Esophagus muscularis mucosa (tissue), 4 donors: Measurements from ENCODE around the gene NCOA3. TPM values are rescaled to one million over a fixed set of nuclear protein-coding genes. Genes with fewer than 3 reads are reported as not detected.

ENCODE experiments used
- DNase-seq: peaks from one replicate; pipeline ENCODE4 v3.0.0-alpha.2; 2017; ENCODE audit errors: extremely low spot score
- H3K27ac ChIP-seq, 4 donors: fragments of 200-600 bp; sonication (generic); replicated peaks in 1 of 4; 1 replicate in 3 of 4; 2 replicates in 1 of 4; pipeline ENCODE4 v1.5.1; 2016 to 2019; ENCODE audit warnings: mild to moderate bottlenecking in 1 of 4
- H3K27me3 ChIP-seq, 4 donors: fragments of 200-600 bp; sonication (generic); one replicate each; pipeline versions ENCODE4 v1.5.1 to v1.6.0; 2016 to 2019
- H3K36me3 ChIP-seq, 4 donors: fragments of 200-600 bp; sonication (generic); one replicate each; pipeline ENCODE4 v1.5.1; 2016 to 2019
- H3K4me1 ChIP-seq, 4 donors: fragments of 200-600 bp; sonication (generic); one replicate each; pipeline ENCODE4 v1.5.1; 2016 to 2019
- H3K4me3 ChIP-seq, 4 donors: fragments of 200-600 bp; sonication (generic); 1 replicate in 2 of 4; 2 replicates in 2 of 4; pipeline ENCODE4 v1.5.1; 2016 to 2019; ENCODE audit warnings: mild to moderate bottlenecking in 4 of 4, moderate library complexity in 1 of 4
- H3K9me3 ChIP-seq, 4 donors: fragments of 200-600 bp; sonication (generic); 1 replicate in 3 of 4; 2 replicates in 1 of 4; pipeline ENCODE4 v1.5.1; 2016 to 2019
- CTCF ChIP-seq, 3 experiments: fragments of 200-600 bp in 2 of 3; fragments of 450-650 bp in 1 of 3; sonication (generic) in 2 of 3; IDR thresholded peaks; one replicate each; pipeline ENCODE4 v1.5.1; 2017 to 2019; ENCODE audit warnings: antibody characterized with exemption in 3 of 3, mild to moderate bottlenecking in 2 of 3, moderate library complexity in 1 of 3
- EP300 ChIP-seq: sonication (generic); formaldehyde crosslinking; IDR thresholded peaks from one replicate; pipeline ENCODE4 v1.6.1; 2017; ENCODE audit warnings: antibody characterized with exemption
- POLR2A ChIP-seq: fragments of 450-650 bp; IDR thresholded peaks from one replicate; pipeline ENCODE4 v1.6.1; 2017; ENCODE audit warnings: antibody characterized with exemption, moderate library complexity, mild to moderate bottlenecking, low read depth
- POLR2AphosphoS5 ChIP-seq, 2 donors: sonication (generic); formaldehyde crosslinking; IDR thresholded peaks; one replicate each; pipeline ENCODE4 v1.6.1; 2017; ENCODE audit warnings: antibody characterized with exemption in 2 of 2
- WGBS: methylation state at CpG from one replicate; pipeline ENCODE4 v1.1.5; 2018; 5-methylcytosine and 5-hydroxymethylcytosine counted together
- intact Hi-C: fragments of 100-400 bp; cut with DNase I; formaldehyde crosslinking; loops from one replicate; pipeline ENCODE4 v1.15.1; 2023
- total RNA-seq, 4 donors: library from RNA; depleted of rRNA; stranded (reverse); fragments of >200 nt; gene quantifications; one replicate each; pipeline versions ENCODE4 v1.1.0 to v1.2.1, GENCODE V29; 2016

The NCOA3 gene
- total RNA-seq, 4 donors from 2014 or later: 25.7 to 51.4 (median 35.8) TPM

DNA sequence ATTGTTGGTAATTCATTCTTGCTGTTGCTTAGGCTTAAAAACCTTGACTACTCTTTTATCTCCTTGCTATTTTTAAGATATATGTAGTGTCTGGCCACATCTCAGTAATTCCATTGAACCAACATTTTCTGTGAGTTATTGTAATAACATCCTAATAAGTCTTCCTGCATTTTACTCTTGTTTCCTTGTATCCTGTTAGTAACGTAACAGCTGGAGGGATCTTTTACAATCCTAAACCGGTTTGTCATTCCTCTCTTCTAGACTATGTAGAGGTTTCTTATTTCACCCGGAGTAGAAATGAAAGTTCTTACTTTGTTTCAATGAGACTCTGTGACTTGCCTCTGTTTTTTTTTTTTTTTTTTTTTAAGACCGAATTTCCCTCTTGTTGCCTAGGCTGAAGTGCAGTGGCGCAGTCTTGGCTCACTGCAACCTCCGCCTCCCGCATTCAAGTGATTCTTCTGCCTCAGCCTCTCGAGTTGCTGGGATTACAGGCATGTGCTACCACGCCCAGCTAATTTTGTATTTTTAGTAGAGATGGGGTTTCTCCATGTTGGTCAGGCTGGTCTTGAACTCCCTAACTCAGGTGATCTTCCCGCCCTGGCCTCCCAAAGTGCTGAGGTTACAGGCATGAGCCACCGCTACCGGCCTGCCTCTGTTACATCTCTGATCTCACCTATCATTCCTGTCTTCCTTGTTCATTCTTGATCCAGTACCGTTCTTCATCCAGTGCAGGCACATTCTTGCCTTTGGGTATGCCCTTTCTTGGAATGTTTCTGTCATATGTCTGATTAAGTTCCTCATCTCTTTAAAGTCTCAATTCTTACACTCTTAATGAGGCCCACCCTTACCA, 44.7 kb downstream of the NCOA3 start:
- no peak for DNase-seq
- Histone ChIP-seq H3K9me3 (no peaks in the 10 kb centered on the region), H3K36me3 (no peaks in the 10 kb centered on the region), H3K4me3 (no peak overlapping the region), H3K27me3 (no peaks in the 10 kb centered on the region), H3K27ac (no peak overlapping the region), H3K4me1 (peaks cover 25 to 28% (median 27%) of the 10 kb centered on the region in 4 donors)
- intact Hi-C loops: no loop called here
- TF ChIP-seq EP300 (no peak), CTCF (IDR thresholded peaks at IDR 0.05) (no peak), POLR2AphosphoS5 (IDR thresholded peaks at IDR 0.05) (no peak), POLR2A (no peak)
- 80% methylated on average over 13 of the region's 13 CpGs for WGBS

GRCh38 chr20:47547034-47547387, 45.3 kb downstream of the NCOA3 start:
- TF ChIP-seq EP300 (no peak), CTCF (IDR thresholded peaks at IDR 0.05) (no peak), POLR2A (no peak), POLR2AphosphoS5 (IDR thresholded peaks at IDR 0.05) (no peak)
- Histone ChIP-seq H3K36me3 (no peaks in the 10 kb centered on the region), H3K27me3 (no peaks in the 10 kb centered on the region), H3K27ac (no peak overlapping the region), H3K9me3 (no peaks in the 10 kb centered on the region), H3K4me1 (peaks cover 25 to 31% (median 26%) of the 10 kb centered on the region in 4 donors), H3K4me3 (no peak overlapping the region)
- 89% methylated on average over 5 of the region's 5 CpGs for WGBS
- intact Hi-C loops: no loop called here
- no peak for DNase-seq

DNA sequence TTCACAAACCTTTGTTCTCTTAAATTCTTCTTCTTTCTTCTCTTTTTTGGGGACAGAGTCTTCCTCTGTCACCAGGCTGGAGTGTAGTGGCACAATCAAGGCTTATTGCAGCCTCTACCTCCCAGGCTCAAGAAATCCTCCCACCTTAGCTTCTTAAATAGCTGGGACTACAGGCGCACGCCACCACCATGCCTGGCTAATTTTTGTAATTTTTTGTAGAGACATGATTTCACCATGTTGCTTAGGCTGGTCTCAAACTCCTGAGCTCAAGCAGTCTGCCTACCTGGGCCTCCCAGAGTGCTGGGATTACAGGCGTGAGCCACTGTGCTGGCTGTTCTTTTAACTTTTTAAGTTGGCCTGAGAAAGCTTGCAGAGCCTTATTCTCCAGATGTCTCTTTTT, 48.0 kb downstream of the NCOA3 start:
- WGBS: 92% methylated on average over 3 of the region's 3 CpGs
- intact Hi-C loops: no loop called here
- H3K4me1 ChIP-seq: peaks cover 8 to 21% (median 12%) of the 10 kb centered on the region in 4 donors

GRCh38 chr20:47551222-47551621, 49.5 kb downstream of the NCOA3 start:
- intact Hi-C loops: no loop called here
- Histone ChIP-seq H3K4me1 (peaks cover under 1 to 14% (median 8%) of the 10 kb centered on the region in 4 donors), H3K9me3 (no peaks in the 10 kb centered on the region), H3K36me3 (no peaks in the 10 kb centered on the region), H3K27me3 (no peaks in the 10 kb centered on the region), H3K4me3 (no peak overlapping the region), H3K27ac (no peak overlapping the region)
- DNase-seq: no peak
- TF ChIP-seq EP300: no peak
- no peak for TF ChIP-seq POLR2A
- no peak for TF ChIP-seq CTCF (IDR thresholded peaks at IDR 0.05)
- no peak for TF ChIP-seq POLR2AphosphoS5 (IDR thresholded peaks at IDR 0.05)
- 63% methylated on average over 5 of the region's 5 CpGs for WGBS

More for the DNA sequence above, 48.0 kb downstream of the NCOA3 start:
- Histone ChIP-seq H3K27me3 (no peaks in the 10 kb centered on the region), H3K36me3 (no peaks in the 10 kb centered on the region), H3K9me3 (no peaks in the 10 kb centered on the region), H3K27ac (no peak overlapping the region), H3K4me3 (no peak overlapping the region)
- DNase-seq: no peak
- TF ChIP-seq POLR2A (no peak), EP300 (no peak), CTCF (IDR thresholded peaks at IDR 0.05) (no peak), POLR2AphosphoS5 (IDR thresholded peaks at IDR 0.05) (no peak)
